Lung (tissue), 12 donors: ENCODE results near the gene COL4A2. TPM values are rescaled to one million over a fixed set of nuclear protein-coding genes. Genes with fewer than 3 reads are reported as not detected.

ENCODE experiments used
- ATAC-seq: fragments of 200-7000 bp; cut with Tn5 transposase; one replicate; pipeline ENCODE4 v1.9.1; 2020; ENCODE audit warnings: moderate number of reproducible peaks; ENCODE audit not compliant: insufficient read depth, low FRiP score
- DNase-seq, 3 donors: peaks; one replicate each; pipeline ENCODE4 v3.0.0-alpha.2; 2013 to 2017
- H3K27ac ChIP-seq, 2 donors: one replicate each; pipeline ENCODE4 v1.5.1; 2013; ENCODE audit warnings: mild to moderate bottlenecking in 2 of 2, moderate library complexity in 2 of 2, control low read depth in 1 of 2, inconsistent platforms in 1 of 2, low read depth in 1 of 2, low read length in 1 of 2
- H3K27me3 ChIP-seq, 3 donors: one replicate each; pipeline ENCODE4 v1.5.1; 2013; ENCODE audit warnings: low read length in 2 of 3; ENCODE audit not compliant: control insufficient read depth in 3 of 3, insufficient read depth in 3 of 3
- H3K36me3 ChIP-seq, 4 donors: one replicate each; pipeline ENCODE4 v1.5.1; 2013; ENCODE audit warnings: low read length in 4 of 4, mild to moderate bottlenecking in 1 of 4, moderate library complexity in 1 of 4; ENCODE audit not compliant: control insufficient read depth in 4 of 4, insufficient read depth in 4 of 4
- H3K4me1 ChIP-seq, 5 donors: one replicate each; pipeline ENCODE4 v1.5.1; 2013; ENCODE audit warnings: low read length in 5 of 5, mild to moderate bottlenecking in 2 of 5, moderate library complexity in 1 of 5; ENCODE audit not compliant: control insufficient read depth in 5 of 5, insufficient read depth in 5 of 5
- H3K4me3 ChIP-seq: one replicate; pipeline ENCODE4 v1.5.1; 2013; ENCODE audit warnings: mild to moderate bottlenecking, control low read depth, moderate library complexity
- H3K9ac ChIP-seq, 2 donors: one replicate each; pipeline ENCODE4 v1.5.1; 2013; ENCODE audit warnings: low read length in 2 of 2, control low read depth in 1 of 2; ENCODE audit not compliant: insufficient read depth in 1 of 2
- H3K9me3 ChIP-seq, 4 donors: one replicate each; pipeline ENCODE4 v1.5.1; 2013; ENCODE audit warnings: low read length in 3 of 4, mild to moderate bottlenecking in 1 of 4, moderate library complexity in 1 of 4; ENCODE audit not compliant: control insufficient read depth in 4 of 4, insufficient read depth in 3 of 4
- WGBS, 2 donors: extraction: QIAGEN DNeasy Blood & Tissue Kit; methylation state at CpG; one replicate each; pipeline ENCODE4 v1.1.7; 2013; 5-methylcytosine and 5-hydroxymethylcytosine counted together
- polyA plus RNA-seq, 2 donors: library from polyadenylated mRNA; stranded (reverse); fragments of 200-250 nt; gene quantifications; one replicate each; pipeline ENCODE4 v1.2.1, GENCODE V29; 2013
- total RNA-seq, 2 donors: library from RNA; depleted of rRNA in 1 of 2; stranded (reverse); fragments of >200 nt in 1 of 2; gene quantifications; one replicate each; pipeline ENCODE4 v1.2.1, GENCODE V29; 2014 to 2021
- TF ChIP-seq, protein P1 (sequence below): IDR thresholded peaks from 2 replicates; pipeline ENCODE4 v1.5.1; 2012; ENCODE audit warnings: mild to moderate bottlenecking; ENCODE audit errors: control extremely low read depth, extremely low read depth
- donor health status: control.
- donor health status: control.
- donor health status: Bipolar disorder and iron deficiency.
- donor health status: healthy.
- donor health status: DM: yes; HTN: yes; CAD: no.

Gene COL4A2
- total and polyA plus RNA-seq, 4 donors, result 169 to 627 (median 339) TPM

DNA sequence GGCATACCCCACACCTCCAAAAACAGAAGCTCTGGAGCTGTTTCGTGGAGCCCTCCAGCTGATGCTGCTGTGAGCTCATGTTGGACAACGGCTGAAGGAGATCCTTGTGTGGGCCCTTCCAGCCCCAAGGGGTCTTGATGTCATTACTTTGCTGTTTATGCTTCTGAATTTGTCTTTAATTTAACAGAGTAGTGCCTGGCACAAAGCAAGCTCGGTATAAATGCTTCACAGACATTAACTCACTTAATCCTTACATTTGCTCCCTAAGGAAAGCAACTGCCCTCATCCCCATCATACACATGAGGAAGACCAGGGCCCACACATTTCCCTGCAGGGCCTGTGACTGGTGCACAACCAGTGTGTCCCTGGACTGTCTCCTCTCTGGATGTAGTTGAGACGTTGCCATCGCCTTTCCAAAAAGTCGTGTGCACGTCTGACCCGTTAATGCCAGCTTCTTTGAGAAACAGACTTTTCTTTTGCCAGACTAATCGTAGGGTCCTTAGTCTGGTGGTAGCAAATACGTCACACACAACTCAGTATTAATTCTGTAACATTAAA is 7.7 kb upstream of the COL4A2 start:
- no peaks in the 10 kb centered on the region for H3K27me3 ChIP-seq
- DNase-seq (no peak), ATAC-seq (no peak)
- WGBS, 2 donors, result 61 to 65% methylated on average over 10 of the region's 10 CpGs
- TF ChIP-seq, protein P1, sequence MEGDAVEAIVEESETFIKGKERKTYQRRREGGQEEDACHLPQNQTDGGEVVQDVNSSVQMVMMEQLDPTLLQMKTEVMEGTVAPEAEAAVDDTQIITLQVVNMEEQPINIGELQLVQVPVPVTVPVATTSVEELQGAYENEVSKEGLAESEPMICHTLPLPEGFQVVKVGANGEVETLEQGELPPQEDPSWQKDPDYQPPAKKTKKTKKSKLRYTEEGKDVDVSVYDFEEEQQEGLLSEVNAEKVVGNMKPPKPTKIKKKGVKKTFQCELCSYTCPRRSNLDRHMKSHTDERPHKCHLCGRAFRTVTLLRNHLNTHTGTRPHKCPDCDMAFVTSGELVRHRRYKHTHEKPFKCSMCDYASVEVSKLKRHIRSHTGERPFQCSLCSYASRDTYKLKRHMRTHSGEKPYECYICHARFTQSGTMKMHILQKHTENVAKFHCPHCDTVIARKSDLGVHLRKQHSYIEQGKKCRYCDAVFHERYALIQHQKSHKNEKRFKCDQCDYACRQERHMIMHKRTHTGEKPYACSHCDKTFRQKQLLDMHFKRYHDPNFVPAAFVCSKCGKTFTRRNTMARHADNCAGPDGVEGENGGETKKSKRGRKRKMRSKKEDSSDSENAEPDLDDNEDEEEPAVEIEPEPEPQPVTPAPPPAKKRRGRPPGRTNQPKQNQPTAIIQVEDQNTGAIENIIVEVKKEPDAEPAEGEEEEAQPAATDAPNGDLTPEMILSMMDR, result no peak
- peak overlapping the region in 1 of 2 donors; percentile 45 for H3K27ac ChIP-seq
- peaks cover 0 to 3% (median 0%) of the 10 kb centered on the region in 4 donors for H3K36me3 ChIP-seq
- no peak overlapping the region for H3K9ac ChIP-seq
- H3K4me1 ChIP-seq, result peaks cover 20 to 56% (median 39%) of the 10 kb centered on the region in 5 donors
- no peak overlapping the region for H3K4me3 ChIP-seq
- no peaks in the 10 kb centered on the region for H3K9me3 ChIP-seq

DNA sequence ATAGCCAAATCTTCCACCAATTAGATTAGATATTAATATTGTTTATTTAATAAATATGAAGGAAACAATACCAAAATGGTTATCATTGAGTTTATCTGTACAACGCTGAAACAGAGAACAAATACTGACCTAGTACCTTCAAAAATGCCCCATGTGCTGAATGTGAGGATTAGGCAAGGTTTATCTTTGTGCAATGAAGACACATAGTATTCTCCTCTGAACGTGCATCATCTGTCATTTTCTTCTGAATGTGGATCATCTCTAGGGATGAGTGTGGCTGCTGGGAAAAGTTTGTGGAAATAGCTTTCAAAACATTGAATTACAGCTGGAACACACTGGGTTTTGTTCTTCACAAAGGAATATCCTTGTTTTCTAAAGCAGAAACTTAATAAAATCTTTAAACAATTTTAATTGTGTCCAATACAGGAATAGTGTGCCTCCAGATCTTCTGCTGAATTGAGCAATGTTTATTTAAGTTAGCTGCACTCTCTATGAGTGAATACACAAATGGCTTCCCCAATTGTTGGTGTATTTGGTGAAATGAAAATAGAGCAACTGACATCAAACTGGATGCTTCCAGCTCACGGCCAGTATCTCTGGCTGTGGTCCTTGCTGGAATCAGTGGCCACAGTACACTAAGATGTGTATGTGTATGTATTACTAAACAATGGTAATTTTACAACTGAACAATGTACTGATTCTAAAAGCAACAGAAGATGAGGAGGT is 6.8 kb upstream of the COL4A2 start:
- TF ChIP-seq, protein P1, result no peak
- 59 to 67% methylated on average over 3 of the region's 3 CpGs for WGBS, 2 donors
- H3K27me3 ChIP-seq, result no peaks in the 10 kb centered on the region
- H3K9ac ChIP-seq, result no peak overlapping the region
- H3K4me1 ChIP-seq, result peaks cover 27 to 62% (median 42%) of the 10 kb centered on the region in 5 donors
- DNase-seq (no peak), ATAC-seq (no peak)
- H3K4me3 ChIP-seq, result no peak overlapping the region
- H3K9me3 ChIP-seq, result no peaks in the 10 kb centered on the region
- H3K27ac ChIP-seq, result no peak overlapping the region
- peaks cover 0 to 3% (median 0%) of the 10 kb centered on the region in 4 donors for H3K36me3 ChIP-seq

GRCh38 chr13:110301083-110301482 is 6.0 kb upstream of the COL4A2 start:
- Histone ChIP-seq H3K27ac (peak overlapping the region in 1 of 2 donors; percentile 27), H3K4me1 (peaks cover 27 to 70% (median 38%) of the 10 kb centered on the region in 5 donors)

More at GRCh38 chr13:110301083-110301482, 6.0 kb upstream of the COL4A2 start:
- H3K27me3 ChIP-seq, result no peaks in the 10 kb centered on the region
- H3K4me3 ChIP-seq, result no peak overlapping the region
- TF ChIP-seq, protein P1, result no peak
- H3K9ac ChIP-seq, result no peak overlapping the region
- no peak for DNase-seq
- H3K9me3 ChIP-seq, result no peaks in the 10 kb centered on the region
- WGBS, 2 donors, result 49 to 56% methylated on average over 5 of the region's 5 CpGs
- ATAC-seq, result no peak
- peaks cover 0 to 3% (median 0%) of the 10 kb centered on the region in 4 donors for H3K36me3 ChIP-seq
